MM.1S (cell line): ENCODE data around the gene CCR3.

Source experiments
- EZH2 ChIP-seq: fragments of 300-600 bp; sonication (generic); optimal IDR thresholded peaks from 2 replicates; pipeline ENCODE3; 2017; ENCODE audit warnings: low read depth, mild to moderate bottlenecking, antibody characterized with exemption, low read length, mixed read lengths
- EZH2phosphoT487 ChIP-seq: fragments of 300-600 bp; sonication (generic); IDR thresholded peaks from 2 replicates; pipeline ENCODE4 v1.6.1; 2018; ENCODE audit warnings: antibody characterized with exemption, low read length
- TF ChIP-seq, protein P1 (sequence below): fragments of 300-600 bp; sonication (generic); IDR thresholded peaks from 2 replicates; pipeline ENCODE4 v1.5.1; 2016; ENCODE audit warnings: antibody characterized with exemption, low read length, mixed read lengths

DNA sequence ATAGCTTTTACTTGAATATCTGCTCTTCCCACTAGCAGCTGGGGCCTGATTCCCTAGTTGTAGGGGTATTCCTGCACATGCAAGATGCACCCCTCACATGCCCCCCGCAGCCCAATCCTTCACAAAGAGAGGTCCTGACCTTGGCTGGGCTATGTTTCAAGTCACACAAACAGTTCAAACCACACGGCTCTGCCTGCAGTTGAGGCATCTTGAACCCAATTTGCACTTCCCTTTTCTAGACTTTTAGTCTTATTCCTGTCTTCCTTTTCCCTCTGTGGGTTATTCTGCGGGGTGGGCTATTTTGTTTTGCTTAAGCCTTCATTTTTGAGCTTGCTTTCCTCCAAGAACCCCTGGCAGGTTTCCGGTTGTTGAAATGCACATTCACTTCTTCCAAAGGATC, 20.9 kb upstream of the CCR3 start:
- no peak for TF ChIP-seq EZH2
- TF ChIP-seq, protein P1, sequence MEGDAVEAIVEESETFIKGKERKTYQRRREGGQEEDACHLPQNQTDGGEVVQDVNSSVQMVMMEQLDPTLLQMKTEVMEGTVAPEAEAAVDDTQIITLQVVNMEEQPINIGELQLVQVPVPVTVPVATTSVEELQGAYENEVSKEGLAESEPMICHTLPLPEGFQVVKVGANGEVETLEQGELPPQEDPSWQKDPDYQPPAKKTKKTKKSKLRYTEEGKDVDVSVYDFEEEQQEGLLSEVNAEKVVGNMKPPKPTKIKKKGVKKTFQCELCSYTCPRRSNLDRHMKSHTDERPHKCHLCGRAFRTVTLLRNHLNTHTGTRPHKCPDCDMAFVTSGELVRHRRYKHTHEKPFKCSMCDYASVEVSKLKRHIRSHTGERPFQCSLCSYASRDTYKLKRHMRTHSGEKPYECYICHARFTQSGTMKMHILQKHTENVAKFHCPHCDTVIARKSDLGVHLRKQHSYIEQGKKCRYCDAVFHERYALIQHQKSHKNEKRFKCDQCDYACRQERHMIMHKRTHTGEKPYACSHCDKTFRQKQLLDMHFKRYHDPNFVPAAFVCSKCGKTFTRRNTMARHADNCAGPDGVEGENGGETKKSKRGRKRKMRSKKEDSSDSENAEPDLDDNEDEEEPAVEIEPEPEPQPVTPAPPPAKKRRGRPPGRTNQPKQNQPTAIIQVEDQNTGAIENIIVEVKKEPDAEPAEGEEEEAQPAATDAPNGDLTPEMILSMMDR, result no peak
- TF ChIP-seq EZH2phosphoT487, result no peak
